ENCODE results near the gene SLIT3. TPM values are rescaled to one million over a fixed set of nuclear protein-coding genes. Genes with fewer than 3 reads are reported as not detected.

Gene SLIT3
- total RNA-seq, 4 donors from 2014 or later = 0.97 to 6.1 (median 3.4) TPM

- DNase-seq = no peak
- intact Hi-C loops (cut with DNase I; ENCODE audit: low total_unique reads) (no loop called here), in situ Hi-C loops (cut with MboI; ENCODE audit: low sequenced_read_pairs in 4 of 4) (loop anchor here in 1 of 4 donors (10.0 kb wide), 1 partner anchor 913 kb away; the partner anchor contains the start of gene SPDL1)
- TF ChIP-seq POLR2A (IDR thresholded peaks at IDR 0.05) (no peak), CTCF (IDR thresholded peaks at IDR 0.05 in 4 of 5, conservative IDR thresholded peaks at IDR 0.05 in 1 of 5) (no peak)
- H3K9me3 ChIP-seq = no peaks in the 10 kb centered on the region
- no peak overlapping the region for H3K4me3 ChIP-seq
- no peaks in the 10 kb centered on the region for H3K36me3 ChIP-seq
- H3K27me3 ChIP-seq = no peaks in the 10 kb centered on the region
- ATAC-seq = no peak
- H3K27ac ChIP-seq = no peak overlapping the region
- no peaks in the 10 kb centered on the region for H3K4me1 ChIP-seq
Observed at GRCh38 chr5:168672016-168672415, 628.9 kb downstream of the SLIT3 start.

GRCh38 chr5:168670881-168671575 lies 629.9 kb downstream of the SLIT3 start:
- intact Hi-C loops (cut with DNase I; ENCODE audit: low total_unique reads) = no loop called here
- no peak for ATAC-seq

GRCh38 chr5:168669668-168670378 lies 631.1 kb downstream of the SLIT3 start:
- H3K36me3 ChIP-seq = no peaks in the 10 kb centered on the region
- no peak overlapping the region for H3K27ac ChIP-seq
- no peaks in the 10 kb centered on the region for H3K27me3 ChIP-seq
- ATAC-seq = no peak
- TF ChIP-seq CTCF (IDR thresholded peaks at IDR 0.05 in 4 of 5, conservative IDR thresholded peaks at IDR 0.05 in 1 of 5) (no peak), POLR2A (IDR thresholded peaks at IDR 0.05) (no peak)
- DNase-seq = no peak
- intact Hi-C loops (cut with DNase I; ENCODE audit: low total_unique reads) = no loop called here
- H3K4me3 ChIP-seq = no peak overlapping the region
- no peaks in the 10 kb centered on the region for H3K9me3 ChIP-seq
- no peaks in the 10 kb centered on the region for H3K4me1 ChIP-seq
- in situ Hi-C loops (cut with MboI; ENCODE audit: low sequenced_read_pairs in 4 of 4) = loop anchor here in 1 of 4 donors (10.0 kb wide), 1 partner anchor 915 kb away; the partner anchor contains the start of gene SPDL1

More at GRCh38 chr5:168670881-168671575, 629.9 kb downstream of the SLIT3 start:
- in situ Hi-C loops (cut with MboI; ENCODE audit: low sequenced_read_pairs in 4 of 4) = loop anchor here in 1 of 4 donors (10.0 kb wide), 1 partner anchor 914 kb away; the partner anchor contains the start of gene SPDL1
- Histone ChIP-seq H3K9me3 (no peaks in the 10 kb centered on the region), H3K4me1 (no peaks in the 10 kb centered on the region), H3K27ac (no peak overlapping the region), H3K36me3 (no peaks in the 10 kb centered on the region), H3K27me3 (no peaks in the 10 kb centered on the region), H3K4me3 (no peak overlapping the region)
- DNase-seq = no peak
- no peak for TF ChIP-seq POLR2A (IDR thresholded peaks at IDR 0.05)
- no peak for TF ChIP-seq CTCF (IDR thresholded peaks at IDR 0.05 in 4 of 5, conservative IDR thresholded peaks at IDR 0.05 in 1 of 5)

GRCh38 chr5:168669156-168669555 lies 631.8 kb downstream of the SLIT3 start:
- Histone ChIP-seq H3K4me1 (no peaks in the 10 kb centered on the region), H3K36me3 (no peaks in the 10 kb centered on the region), H3K27me3 (no peaks in the 10 kb centered on the region), H3K4me3 (no peak overlapping the region), H3K27ac (no peak overlapping the region), H3K9me3 (no peaks in the 10 kb centered on the region)
- no peak for DNase-seq
- intact Hi-C loops (cut with DNase I; ENCODE audit: low total_unique reads) (no loop called here), in situ Hi-C loops (cut with MboI; ENCODE audit: low sequenced_read_pairs in 4 of 4) (no loop called here)
- TF ChIP-seq CTCF (IDR thresholded peaks at IDR 0.05 in 4 of 5, conservative IDR thresholded peaks at IDR 0.05 in 1 of 5) = no peak
- TF ChIP-seq POLR2A (IDR thresholded peaks at IDR 0.05) = no peak
- ATAC-seq = no peak

Data from gastrocnemius medialis (tissue), 4 donors.